Right lobe of liver (tissue), 4 donors: ENCODE data around the gene SSH2.

Experiments
- CTCF ChIP-seq, 4 donors: fragments of 200-600 bp in 3 of 4; fragments of 450-650 bp in 1 of 4; IDR thresholded peaks; one replicate each; pipeline versions ENCODE4 v1.5.1 to v1.8.0; 2016 to 2022; ENCODE audit warnings: antibody characterized with exemption in 4 of 4, mild to moderate bottlenecking in 2 of 4
- POLR2A ChIP-seq: fragments of 450-650 bp; IDR thresholded peaks from one replicate; pipeline ENCODE4 v1.6.1; 2017; ENCODE audit warnings: antibody characterized with exemption, mild to moderate bottlenecking
- donor health status: DM: no; HTN: no; CAD: no.
- donor health status: DM: no; HTN: no; CAD: no.
- donor health status: DM: no; HTN: yes; CAD: no.

- TF ChIP-seq POLR2A (no peak), CTCF (IDR thresholded peaks at IDR 0.05) (no peak)
These were observed 299.3 kb downstream of the SSH2 start for GRCh38 chr17:29630630-29631193.
